ENCODE results near the gene WDFY3.
A peak's percentile ranks its signal among the peaks of the same experiment; 100 is the strongest.

The WDFY3 gene

DNA sequence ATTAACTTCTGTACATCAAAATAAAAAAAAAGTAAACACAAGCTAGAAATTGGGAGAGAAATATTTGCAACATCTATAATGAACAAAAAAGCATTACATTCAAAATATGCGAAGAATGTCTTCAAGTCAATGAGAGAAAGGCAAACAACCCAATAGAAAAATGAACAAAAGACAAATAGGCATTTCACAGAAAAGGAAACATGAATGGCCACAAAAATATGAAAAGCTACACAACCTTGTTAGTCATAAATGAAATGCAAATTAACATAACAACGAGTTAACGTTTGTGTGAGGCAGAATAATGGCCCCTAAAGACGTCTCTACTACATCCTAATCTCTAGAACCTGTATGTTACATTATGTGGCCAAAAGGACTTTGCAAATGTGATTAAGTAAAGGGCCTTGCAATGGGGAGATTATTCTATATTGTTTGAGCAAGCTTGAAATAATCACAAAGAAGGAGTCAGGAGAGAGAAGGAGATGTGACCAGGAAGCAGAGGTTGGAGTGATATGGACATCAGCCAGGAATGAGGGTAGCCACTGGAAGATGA lies 86.8 kb downstream of the WDFY3 start:
- Histone ChIP-seq H3K4me1 (ENCODE audit: insufficient read depth, low read length) (peaks cover 12% of the 10 kb centered on the region), H3K27me3 (ENCODE audit: insufficient read depth, low read length) (no peaks in the 10 kb centered on the region), H3K4me3 (ENCODE audit: low read length) (no peak overlapping the region), H3K9ac (ENCODE audit: low read depth, low read length) (no peak overlapping the region), H3K27ac (ENCODE audit: low read depth, low read length) (no peak overlapping the region), H3K36me3 (ENCODE audit: insufficient read depth, low read length) (no peaks in the 10 kb centered on the region), H3K9me3 (ENCODE audit: insufficient read depth, low read depth, low read length) (no peaks in the 10 kb centered on the region)
- 85% methylated on average over 3 of the region's 4 CpGs for WGBS

- 94% methylated on average over 3 of the region's 3 CpGs for WGBS
- Histone ChIP-seq H3K27ac (ENCODE audit: low read depth, low read length) (no peak overlapping the region), H3K9me3 (ENCODE audit: insufficient read depth, low read depth, low read length) (no peaks in the 10 kb centered on the region)
Observed at GRCh38 chr4:84878546-84878945, 87.9 kb downstream of the WDFY3 start.

DNA sequence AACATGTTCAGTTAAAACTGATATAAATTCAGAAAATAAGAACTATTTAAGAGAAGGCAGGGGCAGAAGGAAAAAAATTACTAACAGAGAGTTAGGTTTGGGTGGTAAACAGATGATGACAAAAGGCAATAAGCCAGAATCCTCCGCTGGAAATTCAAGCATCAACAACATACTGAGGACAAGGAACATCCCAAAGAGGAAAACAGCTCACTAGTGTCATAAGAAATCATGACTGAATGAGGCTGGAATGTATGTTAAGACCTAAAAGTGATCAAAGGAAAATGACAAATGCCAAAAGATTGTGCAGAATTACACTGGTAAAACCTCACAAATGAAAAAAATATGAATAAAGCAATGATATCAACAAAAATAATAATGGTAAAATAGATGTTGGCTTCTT lies 88.4 kb downstream of the WDFY3 start:
- H3K27ac ChIP-seq (ENCODE audit: low read depth, low read length): no peak overlapping the region
- no peak overlapping the region for H3K4me3 ChIP-seq (ENCODE audit: low read length)
- H3K27me3 ChIP-seq (ENCODE audit: insufficient read depth, low read length): no peaks in the 10 kb centered on the region
- no peaks in the 10 kb centered on the region for H3K9me3 ChIP-seq (ENCODE audit: insufficient read depth, low read depth, low read length)
- 88% methylated on average over 1 of the region's 1 CpG for WGBS
- no peaks in the 10 kb centered on the region for H3K36me3 ChIP-seq (ENCODE audit: insufficient read depth, low read length)
- H3K4me1 ChIP-seq (ENCODE audit: insufficient read depth, low read length): peaks cover 12% of the 10 kb centered on the region
- H3K9ac ChIP-seq (ENCODE audit: low read depth, low read length): no peak overlapping the region

More at GRCh38 chr4:84878546-84878945, 87.9 kb downstream of the WDFY3 start:
- no peaks in the 10 kb centered on the region for H3K36me3 ChIP-seq (ENCODE audit: insufficient read depth, low read length)
- no peaks in the 10 kb centered on the region for H3K27me3 ChIP-seq (ENCODE audit: insufficient read depth, low read length)
- H3K4me3 ChIP-seq (ENCODE audit: low read length): no peak overlapping the region
- peaks cover 12% of the 10 kb centered on the region for H3K4me1 ChIP-seq (ENCODE audit: insufficient read depth, low read length)
- H3K9ac ChIP-seq (ENCODE audit: low read depth, low read length): no peak overlapping the region

- no peaks in the 10 kb centered on the region for H3K9me3 ChIP-seq (ENCODE audit: insufficient read depth, low read depth, low read length)
- H3K4me3 ChIP-seq (ENCODE audit: low read length): no peak overlapping the region
- no peak overlapping the region for H3K27ac ChIP-seq (ENCODE audit: low read depth, low read length)
- H3K9ac ChIP-seq (ENCODE audit: low read depth, low read length): no peak overlapping the region
- H3K27me3 ChIP-seq (ENCODE audit: insufficient read depth, low read length): no peaks in the 10 kb centered on the region
- no peaks in the 10 kb centered on the region for H3K36me3 ChIP-seq (ENCODE audit: insufficient read depth, low read length)
- peaks cover 12% of the 10 kb centered on the region for H3K4me1 ChIP-seq (ENCODE audit: insufficient read depth, low read length)
- WGBS: 90% methylated on average over 5 of the region's 5 CpGs
Observed at GRCh38 chr4:84877051-84877833, 89.2 kb downstream of the WDFY3 start.

DNA sequence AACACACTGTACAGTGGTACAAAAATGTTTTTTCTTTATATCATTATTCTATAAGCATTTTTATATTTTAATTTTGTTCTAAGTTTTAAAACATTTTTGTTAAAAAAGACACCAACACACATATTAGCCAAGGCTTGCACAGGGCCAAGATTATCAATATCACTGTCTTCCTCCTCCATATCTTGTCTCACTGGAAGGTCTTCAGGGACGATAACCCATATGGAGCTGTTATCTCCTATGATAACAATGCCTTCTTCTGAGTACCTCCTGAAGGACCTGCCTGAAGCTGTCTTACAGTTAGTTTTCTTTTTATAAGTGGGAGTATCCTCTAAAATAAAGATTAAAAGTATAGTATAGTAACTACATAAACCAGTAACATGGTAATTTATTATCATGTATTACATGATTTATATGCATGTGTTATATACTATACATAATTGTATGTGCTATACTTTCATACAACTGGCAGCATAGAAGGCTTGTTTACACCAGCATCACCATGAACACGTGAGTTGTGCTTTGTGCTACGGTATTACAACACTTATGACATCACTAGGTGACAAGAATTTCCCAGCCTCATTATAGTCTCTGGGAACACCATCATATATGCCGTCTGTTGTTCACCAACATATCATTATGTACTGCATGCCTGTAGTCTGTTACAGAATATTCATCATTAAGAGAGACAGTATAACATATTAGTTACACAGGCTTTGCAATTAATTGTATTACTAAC lies 90.7 kb downstream of the WDFY3 start:
- no peaks in the 10 kb centered on the region for H3K9me3 ChIP-seq (ENCODE audit: insufficient read depth, low read depth, low read length)
- H3K27me3 ChIP-seq (ENCODE audit: insufficient read depth, low read length): no peaks in the 10 kb centered on the region
- WGBS: 90% methylated on average over 4 of the region's 4 CpGs
- peaks cover 23% of the 10 kb centered on the region for H3K4me1 ChIP-seq (ENCODE audit: insufficient read depth, low read length)
- H3K36me3 ChIP-seq (ENCODE audit: insufficient read depth, low read length): no peaks in the 10 kb centered on the region
- H3K27ac ChIP-seq (ENCODE audit: low read depth, low read length): no peak overlapping the region
- no peak overlapping the region for H3K4me3 ChIP-seq (ENCODE audit: low read length)
- H3K9ac ChIP-seq (ENCODE audit: low read depth, low read length): no peak overlapping the region

- WGBS: 95% methylated on average over 3 of the region's 3 CpGs
- Histone ChIP-seq H3K36me3 (ENCODE audit: insufficient read depth, low read length) (no peaks in the 10 kb centered on the region), H3K4me1 (ENCODE audit: insufficient read depth, low read length) (peaks cover 26% of the 10 kb centered on the region), H3K27ac (ENCODE audit: low read depth, low read length) (no peak overlapping the region), H3K9ac (ENCODE audit: low read depth, low read length) (no peak overlapping the region), H3K9me3 (ENCODE audit: insufficient read depth, low read depth, low read length) (no peaks in the 10 kb centered on the region), H3K27me3 (ENCODE audit: insufficient read depth, low read length) (no peaks in the 10 kb centered on the region), H3K4me3 (ENCODE audit: low read length) (no peak overlapping the region)
Observed at GRCh38 chr4:84874619-84875018, 91.9 kb downstream of the WDFY3 start.

DNA sequence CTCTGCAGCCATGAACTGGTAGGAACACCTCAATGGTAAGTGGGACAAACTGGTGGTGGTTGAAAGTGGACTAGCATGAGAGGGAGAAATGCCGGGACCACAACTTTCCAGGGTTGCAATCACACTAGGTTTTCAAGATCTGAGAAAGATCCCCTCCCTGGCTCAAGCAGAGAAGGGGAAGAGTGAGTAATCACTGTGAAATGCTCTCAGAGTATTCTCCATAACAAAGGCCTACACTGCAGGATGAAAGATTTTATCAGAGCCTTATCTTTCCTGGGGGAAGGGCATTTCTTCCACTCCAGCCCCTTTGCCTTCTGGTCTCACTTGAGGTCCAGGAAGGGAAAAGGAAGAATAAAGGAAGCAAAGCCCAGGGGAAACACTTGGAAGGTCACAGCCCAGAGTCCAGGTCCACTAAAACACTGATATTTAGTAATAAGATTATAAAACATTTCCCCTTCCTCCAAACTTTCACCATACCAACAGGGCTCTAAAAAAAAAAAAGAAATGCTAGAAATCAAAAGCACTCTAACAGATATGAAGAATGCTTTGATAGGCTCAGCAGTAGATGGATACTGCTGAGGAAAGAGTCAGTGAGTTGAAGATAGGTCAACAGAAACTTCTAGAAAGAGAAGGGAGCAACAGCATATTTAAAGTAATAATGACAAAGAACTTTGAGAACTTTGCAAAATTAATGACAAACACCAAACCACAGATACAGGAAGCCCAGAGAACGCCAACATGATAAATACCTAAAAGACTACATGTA lies 95.9 kb downstream of the WDFY3 start:
- Histone ChIP-seq H3K9ac (ENCODE audit: low read depth, low read length) (peak overlapping the region; percentile 70), H3K4me3 (ENCODE audit: low read length) (peak overlapping the region; percentile 48), H3K36me3 (ENCODE audit: insufficient read depth, low read length) (no peaks in the 10 kb centered on the region), H3K9me3 (ENCODE audit: insufficient read depth, low read depth, low read length) (no peaks in the 10 kb centered on the region), H3K4me1 (ENCODE audit: insufficient read depth, low read length) (peaks cover 55% of the 10 kb centered on the region), H3K27ac (ENCODE audit: low read depth, low read length) (peak overlapping the region; percentile 92), H3K27me3 (ENCODE audit: insufficient read depth, low read length) (no peaks in the 10 kb centered on the region)
- 17% methylated on average over 1 of the region's 2 CpGs for WGBS

- 46% methylated on average over 2 of the region's 2 CpGs for WGBS
- Histone ChIP-seq H3K4me1 (ENCODE audit: insufficient read depth, low read length) (peaks cover 49% of the 10 kb centered on the region), H3K27me3 (ENCODE audit: insufficient read depth, low read length) (no peaks in the 10 kb centered on the region), H3K4me3 (ENCODE audit: low read length) (no peak overlapping the region), H3K9ac (ENCODE audit: low read depth, low read length) (no peak overlapping the region), H3K36me3 (ENCODE audit: insufficient read depth, low read length) (no peaks in the 10 kb centered on the region), H3K27ac (ENCODE audit: low read depth, low read length) (no peak overlapping the region), H3K9me3 (ENCODE audit: insufficient read depth, low read depth, low read length) (no peaks in the 10 kb centered on the region)
Observed at GRCh38 chr4:84866295-84866694, 100.2 kb downstream of the WDFY3 start.

DNA sequence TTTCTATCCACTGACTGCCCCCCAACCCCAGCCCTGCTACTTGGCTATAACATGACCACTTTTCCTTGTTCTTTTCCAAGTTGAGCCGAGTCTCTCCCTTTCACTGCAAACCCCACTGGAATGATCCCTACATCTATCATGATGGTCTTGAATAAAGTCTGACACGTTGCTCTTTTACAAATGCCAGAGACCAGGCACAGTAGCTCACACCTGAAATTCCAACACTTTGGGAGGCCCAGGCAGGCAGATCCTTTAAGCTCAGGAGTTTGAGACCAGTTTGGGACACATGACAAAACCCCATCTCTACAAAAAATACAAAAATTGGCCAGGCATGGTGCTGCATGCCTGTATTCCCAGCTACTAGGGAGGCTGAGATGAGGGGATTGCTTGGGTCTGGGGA lies 100.9 kb downstream of the WDFY3 start:
- Histone ChIP-seq H3K9ac (ENCODE audit: low read depth, low read length) (no peak overlapping the region), H3K27ac (ENCODE audit: low read depth, low read length) (no peak overlapping the region), H3K4me3 (ENCODE audit: low read length) (no peak overlapping the region), H3K27me3 (ENCODE audit: insufficient read depth, low read length) (no peaks in the 10 kb centered on the region), H3K36me3 (ENCODE audit: insufficient read depth, low read length) (no peaks in the 10 kb centered on the region), H3K9me3 (ENCODE audit: insufficient read depth, low read depth, low read length) (no peaks in the 10 kb centered on the region), H3K4me1 (ENCODE audit: insufficient read depth, low read length) (peaks cover 42% of the 10 kb centered on the region)
- WGBS: 91% methylated on average over 2 of the region's 2 CpGs

DNA sequence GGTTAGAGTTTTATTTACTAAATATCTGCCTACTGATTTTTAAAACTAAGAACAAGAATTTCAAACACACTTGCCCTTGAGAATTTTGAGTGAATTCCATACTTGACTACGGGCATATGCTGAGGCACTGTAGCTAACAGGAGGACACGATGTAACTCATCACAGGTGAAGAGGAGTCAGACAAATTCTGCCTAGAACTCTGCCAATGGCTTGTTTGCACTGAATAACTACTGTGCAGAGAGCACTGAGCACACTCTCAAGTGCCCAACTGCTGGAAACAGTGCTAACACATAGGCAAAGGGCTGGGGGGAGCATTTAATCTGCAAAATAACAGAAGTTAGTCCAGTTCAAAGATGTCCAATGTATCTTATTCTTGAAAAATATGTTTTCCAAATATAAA lies 104.4 kb downstream of the WDFY3 start:
- Histone ChIP-seq H3K27me3 (ENCODE audit: insufficient read depth, low read length) (no peaks in the 10 kb centered on the region), H3K27ac (ENCODE audit: low read depth, low read length) (no peak overlapping the region), H3K4me1 (ENCODE audit: insufficient read depth, low read length) (peaks cover 17% of the 10 kb centered on the region), H3K9me3 (ENCODE audit: insufficient read depth, low read depth, low read length) (no peaks in the 10 kb centered on the region), H3K9ac (ENCODE audit: low read depth, low read length) (no peak overlapping the region), H3K4me3 (ENCODE audit: low read length) (no peak overlapping the region), H3K36me3 (ENCODE audit: insufficient read depth, low read length) (peaks cover 16% of the 10 kb centered on the region)
- WGBS: 91% methylated on average over 2 of the region's 2 CpGs

DNA sequence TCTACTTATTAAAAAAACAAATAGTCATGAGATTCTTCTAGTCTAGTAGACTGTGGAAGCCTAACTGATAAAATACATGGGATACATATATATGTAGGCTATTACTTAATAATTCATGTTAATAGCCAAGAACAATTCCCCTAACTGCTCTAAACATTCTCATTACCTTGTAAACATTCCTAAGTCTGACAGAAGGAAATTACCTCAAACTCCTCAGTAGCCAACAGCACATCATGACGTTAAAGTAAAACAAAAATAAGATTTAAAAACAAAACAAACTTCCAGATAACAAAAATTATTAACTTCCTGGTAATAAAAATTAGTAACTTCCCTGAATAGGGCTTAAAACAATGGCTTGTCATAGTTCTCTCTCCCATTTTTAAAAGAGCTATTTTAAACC lies 109.2 kb downstream of the WDFY3 start:
- no peaks in the 10 kb centered on the region for H3K27me3 ChIP-seq (ENCODE audit: insufficient read depth, low read length)
- no peaks in the 10 kb centered on the region for H3K9me3 ChIP-seq (ENCODE audit: insufficient read depth, low read depth, low read length)
- no peak overlapping the region for H3K27ac ChIP-seq (ENCODE audit: low read depth, low read length)
- no peak overlapping the region for H3K4me3 ChIP-seq (ENCODE audit: low read length)
- no peak overlapping the region for H3K9ac ChIP-seq (ENCODE audit: low read depth, low read length)
- H3K36me3 ChIP-seq (ENCODE audit: insufficient read depth, low read length): peaks cover 16% of the 10 kb centered on the region
- 100% methylated on average over 1 of the region's 1 CpG for WGBS
- peaks cover 23% of the 10 kb centered on the region for H3K4me1 ChIP-seq (ENCODE audit: insufficient read depth, low read length)
